HG02938 (cell line): ENCODE measurements around the gene DOK6.

Experiments
- ATAC-seq: cut with Tn5 transposase; IDR thresholded peaks from one replicate; pipeline ENCODE4 v1.9.1; 2021; ENCODE audit warnings: mild to moderate bottlenecking, moderate library complexity; ENCODE audit not compliant: unreplicated experiment

Gene DOK6

DNA sequence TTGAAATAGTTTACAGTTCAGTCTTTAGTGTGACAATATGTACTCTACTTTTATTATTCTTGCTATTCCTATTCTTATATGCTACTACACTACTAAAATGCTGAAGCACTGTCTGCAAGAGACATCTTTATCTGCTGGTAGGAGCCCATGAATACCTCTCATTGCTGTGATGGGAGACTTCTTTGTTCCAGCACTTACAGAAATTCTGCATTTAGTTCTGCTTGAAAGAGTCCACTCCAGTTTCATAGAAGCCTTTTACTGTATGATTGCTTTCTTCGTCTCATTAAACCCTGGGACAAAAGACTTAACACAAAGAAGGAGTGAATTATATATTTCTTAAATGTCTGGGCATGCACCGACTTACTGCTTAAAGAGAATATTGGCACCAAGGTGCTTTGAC lies 274.3 kb downstream of the DOK6 start:
- ATAC-seq = no peak

DNA sequence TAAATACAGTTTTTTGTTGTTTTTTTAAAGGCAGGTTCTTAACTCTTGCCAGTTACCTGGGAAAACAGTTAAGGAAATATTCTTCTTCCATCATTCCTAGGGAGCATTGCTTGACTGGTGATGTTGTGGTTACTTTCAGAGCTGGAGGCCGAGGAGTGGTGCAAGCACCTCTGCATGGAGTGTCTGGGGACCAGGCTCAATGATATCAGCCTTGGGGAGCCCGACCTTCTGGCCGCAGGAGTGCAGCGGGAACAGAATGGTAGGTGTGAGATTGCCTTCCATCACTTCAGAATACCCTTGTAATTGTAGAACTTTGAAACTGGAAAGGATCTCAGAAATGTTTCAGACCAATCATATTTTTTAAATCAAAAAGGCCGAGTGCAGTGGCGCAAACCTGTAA lies 276.9 kb downstream of the DOK6 start:
- no peak for ATAC-seq

DNA sequence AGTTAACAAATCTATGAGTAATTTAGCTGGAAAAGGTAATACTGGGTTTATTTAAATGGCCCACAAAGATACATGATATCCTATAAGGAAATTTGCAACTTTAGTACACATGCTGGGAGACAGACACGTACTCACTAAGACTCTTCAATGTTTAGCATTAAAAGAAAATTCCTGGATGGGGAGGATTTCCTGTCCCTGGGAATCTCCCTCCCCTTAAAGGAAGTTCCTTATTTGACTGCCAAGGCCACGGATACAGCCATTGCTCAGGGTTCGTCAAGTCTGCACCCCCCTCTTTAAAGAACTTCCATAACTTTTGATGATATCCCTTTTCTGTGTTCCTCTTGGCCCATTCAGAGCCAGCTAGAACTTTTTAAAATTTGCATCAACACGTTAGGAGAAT lies 279.4 kb downstream of the DOK6 start:
- no peak for ATAC-seq

DNA sequence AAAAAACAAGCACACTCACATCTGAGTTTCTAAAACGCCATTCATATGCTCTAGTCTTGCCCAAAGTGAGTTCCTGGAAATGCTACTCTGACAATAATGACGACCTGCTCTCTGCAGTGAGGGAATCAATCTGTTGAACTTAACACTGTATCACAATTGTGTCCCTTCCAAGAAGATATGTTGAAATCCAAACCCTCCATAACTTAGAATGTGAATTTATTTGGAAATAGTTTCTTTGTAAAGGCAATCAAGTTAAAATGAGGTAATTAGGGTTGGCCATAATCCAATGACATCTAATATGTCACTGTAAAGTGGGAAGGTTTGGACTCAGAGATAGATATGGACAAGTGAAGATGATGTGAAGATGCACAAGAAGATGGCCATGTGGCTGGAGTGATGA lies 282.5 kb downstream of the DOK6 start:
- no peak for ATAC-seq

DNA sequence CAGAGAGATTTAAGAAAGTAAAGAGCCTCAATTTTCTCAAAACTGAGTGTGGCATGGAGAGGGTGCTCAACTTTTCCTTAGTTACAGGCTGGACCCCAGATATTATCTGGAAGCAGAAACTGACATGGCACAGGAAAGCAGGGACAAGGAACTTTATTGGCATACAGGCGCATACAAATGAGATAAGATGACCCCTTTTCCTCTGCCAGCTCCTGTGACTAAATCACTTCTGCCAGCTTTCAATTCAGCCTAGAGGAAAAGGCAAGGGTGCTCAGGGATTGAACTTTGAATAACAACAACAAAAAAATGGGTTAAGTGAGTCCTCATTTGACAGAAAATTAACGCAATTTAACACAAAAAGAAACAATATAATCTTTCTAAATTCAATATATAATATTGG lies 284.1 kb downstream of the DOK6 start:
- ATAC-seq = no peak

DNA sequence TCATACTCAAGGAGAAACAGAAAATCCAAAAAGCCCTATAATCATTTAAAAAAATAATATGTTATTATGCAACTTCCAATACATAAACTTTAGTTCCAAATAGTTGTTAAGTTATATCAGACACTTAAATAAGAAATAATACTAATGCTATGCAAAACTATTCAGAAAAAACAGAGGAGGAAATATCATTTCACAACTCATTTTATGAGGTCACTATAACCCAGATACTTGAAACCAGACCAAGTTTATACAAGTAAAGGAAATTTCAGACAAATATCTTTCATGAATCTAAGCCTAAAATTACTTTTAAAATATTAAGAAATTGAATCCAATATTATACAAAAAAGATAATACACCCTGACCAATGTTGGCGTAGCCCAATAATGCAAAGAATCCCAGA lies 286.2 kb downstream of the DOK6 start:
- no peak for ATAC-seq

DNA sequence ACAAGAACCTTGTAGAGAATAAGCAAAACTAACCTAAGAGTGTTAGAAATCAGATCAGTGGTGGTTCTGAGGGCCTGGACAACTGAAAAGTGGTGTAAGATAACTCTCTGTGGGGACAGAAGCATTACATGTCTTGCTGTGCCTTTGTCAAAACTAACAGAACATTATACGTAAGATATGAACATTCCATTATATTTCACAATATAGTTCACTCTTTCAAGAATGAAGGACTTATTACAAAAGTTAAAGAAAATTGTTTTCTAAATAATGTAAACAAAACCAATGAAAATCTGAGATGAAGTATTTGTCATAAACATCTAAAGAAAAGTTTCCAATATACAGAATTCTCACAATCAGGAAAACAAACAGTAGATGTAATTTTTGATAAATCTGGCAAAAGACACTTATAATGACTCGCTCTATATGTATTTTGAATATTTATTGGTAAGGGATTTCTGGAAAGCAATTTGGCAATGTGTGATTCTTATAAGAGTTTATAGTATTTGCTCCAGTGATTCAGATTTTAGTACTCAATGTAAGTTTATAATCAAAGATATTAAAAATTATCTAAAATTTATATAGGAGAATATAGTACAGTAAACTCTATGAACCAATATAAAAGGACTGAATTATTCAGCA lies 288.6 kb downstream of the DOK6 start:
- ATAC-seq = no peak

DNA sequence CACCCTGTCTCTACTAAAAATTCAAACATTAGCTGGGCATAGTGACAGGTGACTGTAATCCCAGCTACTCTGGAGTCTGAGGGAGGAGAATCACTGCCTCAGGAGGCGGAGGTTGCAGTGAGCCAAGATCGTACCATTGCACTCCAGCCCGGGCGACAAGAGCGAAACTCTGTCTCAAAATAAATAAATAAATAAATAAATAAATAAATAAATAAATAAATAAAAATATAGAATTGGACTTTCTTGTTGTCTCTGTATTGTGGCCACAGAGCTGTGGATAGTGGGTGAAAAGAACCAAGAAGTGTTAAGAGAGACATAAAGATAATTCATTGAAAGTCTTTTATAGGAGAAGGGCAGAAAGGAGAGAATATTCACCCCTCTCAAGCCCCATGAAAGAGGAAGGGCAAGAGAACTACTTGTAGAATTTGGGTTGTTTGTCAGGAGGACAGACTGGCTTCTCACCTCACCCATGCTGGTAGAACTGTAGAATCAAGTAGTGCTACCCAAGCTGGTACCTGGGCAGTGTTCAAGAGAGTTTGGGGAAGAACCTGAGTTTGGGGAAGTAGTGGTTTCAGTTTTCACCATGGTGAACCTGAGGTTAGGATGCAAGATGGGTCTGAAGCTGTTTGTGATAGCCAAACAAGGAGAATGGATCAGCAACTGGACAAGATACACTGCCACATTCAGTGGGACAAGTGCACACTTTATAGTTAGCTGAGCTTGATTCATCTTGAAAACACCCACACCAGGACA lies 290.5 kb downstream of the DOK6 start:
- ATAC-seq = no peak

DNA sequence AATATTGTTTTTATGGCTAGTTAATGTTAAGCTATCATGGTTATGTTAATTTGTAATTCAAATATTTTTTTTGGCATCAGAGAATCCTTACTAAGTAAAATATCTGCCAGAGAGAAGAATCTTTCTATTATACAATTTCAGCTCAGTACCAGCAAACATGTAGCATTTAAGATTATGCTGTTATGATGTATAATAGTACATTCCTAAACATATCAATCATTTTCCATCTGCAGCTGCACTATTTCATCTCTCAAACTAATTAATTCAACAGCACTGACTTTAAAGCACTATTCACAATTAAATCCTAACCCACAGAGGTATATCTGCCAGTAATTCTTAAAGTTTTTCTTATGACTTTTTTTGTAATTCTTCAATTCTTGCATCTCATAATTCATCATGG lies 296.4 kb downstream of the DOK6 start:
- ATAC-seq = no peak

DNA sequence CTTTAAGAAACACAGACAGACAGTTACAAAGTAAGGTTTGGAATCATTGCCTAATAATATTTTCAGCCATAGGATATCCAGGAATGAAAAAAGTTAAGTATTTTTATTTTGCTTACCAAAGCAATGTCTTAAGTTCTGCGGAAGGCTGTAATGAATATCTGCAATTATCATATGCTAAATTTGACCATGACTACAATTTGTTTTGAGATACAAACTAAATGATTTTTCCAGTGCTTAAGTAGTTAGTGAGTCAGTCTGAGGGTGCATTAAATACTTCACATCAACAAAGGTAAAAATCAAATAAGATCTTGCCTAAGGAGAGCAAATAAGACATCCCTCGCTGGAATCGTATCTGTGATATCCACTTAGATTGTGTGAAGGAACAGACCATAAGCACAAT lies 297.0 kb downstream of the DOK6 start:
- ATAC-seq = no peak

DNA sequence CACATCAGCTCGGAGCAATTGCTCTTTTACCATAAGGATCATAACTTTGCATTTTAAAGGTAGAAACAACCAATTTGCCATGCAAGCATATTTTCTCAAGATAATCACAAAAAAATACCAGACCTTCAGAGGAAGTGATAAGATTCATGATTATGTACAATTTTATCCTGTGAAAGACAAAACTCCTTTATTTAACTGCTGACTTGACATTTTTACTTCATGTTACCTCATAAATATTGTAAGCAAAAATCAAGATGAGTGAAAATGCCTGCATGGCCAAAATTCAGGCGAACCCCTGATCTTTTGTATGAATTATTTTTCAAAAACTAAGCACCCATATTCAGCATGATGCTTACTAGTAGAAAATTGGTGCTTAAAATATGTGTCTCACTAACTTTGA lies 300.6 kb downstream of the DOK6 start:
- no peak for ATAC-seq

DNA sequence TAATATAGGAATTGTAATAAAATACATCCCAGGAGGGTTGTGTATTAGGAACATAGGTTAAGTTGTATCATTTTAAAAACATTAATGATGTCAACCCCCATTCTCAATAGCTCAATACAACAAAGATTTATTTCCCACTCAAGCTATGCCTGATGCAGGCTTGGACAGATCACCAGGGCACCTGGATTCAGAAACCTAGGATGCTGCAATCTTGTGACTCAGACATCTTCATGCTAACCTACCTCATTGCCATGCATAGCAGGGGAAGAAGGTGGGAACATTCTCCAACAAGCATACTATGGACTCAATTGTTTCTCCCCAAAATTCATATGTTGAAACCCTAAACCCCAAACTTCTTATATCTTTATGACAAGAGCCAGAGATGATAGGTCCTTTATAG lies 302.8 kb downstream of the DOK6 start:
- ATAC-seq = no peak

DNA sequence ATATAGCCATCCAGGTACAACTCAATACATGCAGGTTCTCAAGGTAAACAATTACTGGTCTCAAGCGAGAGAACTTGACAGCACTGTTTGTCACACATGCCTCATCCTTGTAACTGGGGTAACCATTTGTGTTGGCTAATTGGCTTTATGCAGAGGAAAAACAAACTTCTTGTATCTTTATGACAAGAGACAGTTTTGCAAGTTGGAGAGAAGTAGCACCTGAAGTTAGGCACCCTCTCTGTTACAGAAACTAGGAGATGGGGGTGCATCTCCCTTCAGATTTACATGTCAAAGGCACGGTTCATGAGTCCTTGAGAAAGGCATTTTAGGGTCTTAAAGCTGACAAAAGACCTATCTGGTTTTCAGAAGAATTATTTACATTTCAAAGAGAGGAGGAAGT lies 305.3 kb downstream of the DOK6 start:
- ATAC-seq = no peak

DNA sequence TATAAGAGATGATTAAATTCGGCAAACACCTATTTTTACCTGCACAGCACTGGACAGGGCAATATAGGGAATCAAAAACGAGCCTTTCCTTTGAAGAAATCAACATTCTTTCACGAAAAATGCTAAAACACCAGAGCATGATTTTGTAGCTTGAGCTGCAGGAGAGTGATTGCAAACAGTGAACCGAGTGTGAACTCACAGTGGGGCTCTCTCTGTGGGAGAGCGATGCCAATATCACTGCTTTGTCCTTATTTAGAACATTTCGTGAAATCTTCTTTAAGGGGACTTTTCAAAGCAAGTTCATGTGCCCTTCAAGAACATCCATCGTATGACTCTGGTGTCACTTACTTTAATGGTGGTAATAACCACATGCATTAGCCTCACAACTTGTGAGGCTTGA lies 308.2 kb downstream of the DOK6 start:
- ATAC-seq = no peak

DNA sequence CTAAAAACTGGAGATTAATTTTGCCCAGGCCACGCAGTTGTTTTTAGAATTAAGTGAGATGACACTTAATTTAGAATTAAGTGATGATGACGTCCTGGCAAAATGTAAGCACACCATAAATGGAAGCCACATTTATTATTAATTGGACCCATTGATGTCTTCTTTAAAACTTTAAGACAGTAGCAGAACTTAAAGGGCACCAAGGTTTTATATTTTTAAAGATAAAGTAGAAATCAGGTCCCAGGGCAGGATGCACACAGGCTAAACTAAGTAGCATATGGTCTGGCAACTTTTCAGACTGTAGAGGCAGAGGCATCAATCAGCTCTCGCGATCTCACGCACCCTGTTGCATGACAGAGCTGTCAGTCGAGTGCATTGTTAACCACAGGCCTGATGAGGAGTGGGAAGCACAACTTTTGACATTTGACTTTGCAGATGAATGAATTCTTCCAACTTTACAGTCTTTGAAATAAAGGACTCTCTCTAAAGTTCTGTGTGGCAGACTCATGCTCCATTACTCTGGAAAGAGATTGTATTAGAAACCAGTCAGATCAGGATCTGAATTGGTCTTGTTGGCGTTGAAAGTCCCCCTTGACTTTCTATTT lies 314.6 kb downstream of the DOK6 start:
- ATAC-seq = no peak

DNA sequence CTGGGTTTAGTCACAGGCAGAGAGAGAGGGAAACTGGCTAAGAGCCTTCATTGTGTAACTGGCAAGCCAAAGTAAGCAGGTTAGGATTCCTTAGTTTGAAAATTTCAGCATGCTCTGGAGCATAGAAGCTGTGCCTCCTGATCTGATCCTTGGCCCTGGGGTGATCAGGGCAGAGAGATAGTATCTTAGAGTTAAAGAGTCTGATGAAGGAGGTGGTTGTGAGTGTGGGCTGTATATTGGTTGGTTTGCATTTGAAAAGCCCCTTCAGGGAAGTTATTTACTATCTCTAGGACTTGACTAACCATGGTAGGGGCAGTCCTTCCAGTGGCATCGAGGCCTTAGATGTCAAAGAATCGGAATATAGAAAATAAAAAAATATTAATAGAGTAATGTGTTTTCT lies 316.9 kb downstream of the DOK6 start:
- ATAC-seq = no peak

DNA sequence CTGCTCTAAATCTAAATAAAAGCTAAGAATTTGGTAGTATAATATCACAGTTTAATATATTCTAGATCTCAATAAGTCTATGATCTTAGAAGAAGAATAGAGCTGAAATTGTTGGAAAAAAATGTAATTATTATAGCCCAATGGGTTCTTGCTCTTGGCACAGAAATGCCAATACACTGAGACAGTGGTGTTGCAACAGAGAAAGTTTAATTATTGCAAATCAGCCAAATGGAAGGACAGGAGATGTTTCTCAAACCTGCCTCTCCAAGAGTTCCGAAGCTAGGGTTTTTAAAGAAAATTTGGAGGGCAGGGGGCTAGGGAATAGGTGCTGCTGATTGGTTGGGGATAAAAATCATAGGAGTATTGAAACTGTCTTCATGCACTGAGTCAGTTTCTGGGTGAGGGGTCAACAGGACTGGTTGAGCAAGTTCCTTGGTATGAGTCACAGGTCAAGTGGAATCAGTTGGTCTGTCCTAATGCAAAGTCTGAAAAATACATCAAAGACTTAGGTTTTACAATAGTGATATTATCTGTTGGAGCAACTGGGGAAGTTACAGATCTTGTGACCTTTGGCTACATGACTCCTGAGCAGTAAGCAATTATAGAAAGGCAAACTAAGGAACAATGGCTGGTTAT lies 318.3 kb downstream of the DOK6 start:
- no peak for ATAC-seq

DNA sequence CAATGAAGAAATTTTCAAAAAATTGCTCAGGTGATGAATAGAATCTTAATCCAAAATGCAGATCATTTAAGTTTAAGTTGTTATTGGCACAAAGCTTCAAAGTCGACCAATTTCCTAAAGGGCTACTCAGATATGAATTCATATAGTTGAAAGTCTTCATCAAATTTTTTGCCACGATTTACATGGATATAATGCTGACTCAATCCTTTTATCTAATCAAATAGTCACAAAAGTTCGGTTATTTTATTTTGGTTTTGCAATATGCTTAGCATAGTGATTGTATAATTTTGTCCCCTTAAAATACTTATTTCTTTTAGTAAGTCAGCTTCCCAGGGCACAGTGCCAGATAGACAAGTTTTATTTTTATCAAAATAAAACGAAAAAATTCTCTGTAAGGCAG lies 319.7 kb downstream of the DOK6 start:
- ATAC-seq = no peak

DNA sequence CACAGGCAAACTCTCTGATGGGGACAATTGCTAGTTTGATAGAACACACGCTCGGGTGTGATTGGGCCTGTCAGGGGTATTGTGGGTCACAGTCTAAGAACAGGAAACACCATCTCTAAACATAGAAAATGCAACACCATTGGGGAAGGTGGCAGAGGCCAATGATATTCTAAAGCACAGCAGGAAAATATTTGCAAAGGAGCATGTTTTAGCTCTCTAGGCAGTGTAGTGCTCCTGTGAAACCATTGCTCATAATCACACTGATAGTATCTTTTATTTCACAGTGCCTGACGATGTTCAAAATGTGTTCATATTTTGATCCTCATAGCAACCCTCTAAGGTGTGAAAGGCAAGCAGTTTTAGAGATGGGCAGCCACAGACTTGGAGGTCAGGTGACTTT lies 322.7 kb downstream of the DOK6 start:
- ATAC-seq = no peak

DNA sequence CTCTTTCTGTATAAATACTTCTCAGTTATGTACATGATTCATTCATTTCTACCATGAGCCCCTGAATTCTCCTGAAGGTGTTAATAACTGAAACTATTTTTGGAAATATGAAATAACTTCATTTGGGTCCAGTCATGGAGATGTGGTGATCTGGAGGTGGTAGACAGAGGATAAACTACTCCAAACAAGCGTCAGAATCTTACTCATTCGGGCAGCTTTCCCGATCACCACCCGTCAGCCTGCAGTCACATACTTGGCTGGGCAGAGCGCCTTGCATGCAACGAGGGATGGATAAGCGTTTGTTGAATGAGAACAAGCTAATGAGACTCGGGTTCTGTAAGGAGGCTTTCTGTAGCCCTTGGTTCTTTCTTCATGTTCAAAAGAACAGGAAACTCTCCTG lies 324.3 kb downstream of the DOK6 start:
- ATAC-seq = no peak

DNA sequence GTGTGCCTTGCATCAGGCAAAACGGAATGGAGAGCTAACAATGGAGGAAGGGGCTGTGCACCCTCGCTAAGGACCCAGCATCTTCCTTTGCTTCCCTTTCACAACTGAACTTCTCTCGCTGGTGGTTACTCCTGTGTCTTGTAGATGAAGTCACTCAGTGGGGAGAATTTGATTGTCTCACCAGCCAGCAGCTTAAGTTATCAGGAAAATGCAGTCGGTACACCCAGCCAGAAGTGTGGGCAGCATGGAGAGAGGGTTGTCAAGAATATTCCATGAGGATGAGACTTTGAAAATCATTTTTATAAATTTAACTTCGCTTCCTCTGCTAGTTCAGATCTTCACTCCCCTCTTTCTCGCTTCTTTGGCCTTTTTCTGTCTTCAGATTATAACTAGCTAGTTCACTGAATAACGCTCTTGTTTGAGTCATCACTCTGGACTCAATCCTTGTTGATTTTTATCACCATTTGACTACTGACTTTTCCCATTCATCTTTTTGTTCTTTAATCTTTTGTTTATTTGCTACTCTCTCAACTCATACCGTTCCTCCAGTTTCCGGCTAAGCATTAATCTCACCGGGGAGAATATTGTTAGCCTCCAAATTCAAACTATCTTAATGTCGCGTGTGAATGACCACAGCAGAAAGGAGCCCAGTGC lies 325.3 kb downstream of the DOK6 start:
- ATAC-seq = no peak
